Cardiac muscle cell (in vitro differentiated cells and primary cell): ENCODE data around the gene CGN. TPM values are rescaled to one million over a fixed set of nuclear protein-coding genes. Genes with fewer than 3 reads are reported as not detected.

ENCODE experiments used
- DNase-seq, 2 donors: peaks; one replicate each; pipeline versions ENCODE4 v3.0.0 to v3.0.0-alpha.2; 2010 to 2017; ENCODE audit warnings: low read depth in 1 of 2, low spot score in 1 of 2
- H3K27ac ChIP-seq: fragments of 200-600 bp; sonication (generic); 2 replicates; pipeline ENCODE4 v1.5.1; 2016
- H3K27me3 ChIP-seq: fragments of 200-600 bp; sonication (generic); 2 replicates; pipeline ENCODE4 v1.6.0; 2016; ENCODE audit warnings: control low read depth
- H3K36me3 ChIP-seq: fragments of 200-600 bp; sonication (generic); 2 replicates; pipeline ENCODE4 v1.5.1; 2016; ENCODE audit warnings: control low read depth
- H3K4me1 ChIP-seq: fragments of 200-600 bp; sonication (generic); 2 replicates; pipeline ENCODE4 v1.8.1; 2017; ENCODE audit warnings: low read depth, mild to moderate bottlenecking, mixed run types
- H3K4me3 ChIP-seq: fragments of 200-600 bp; sonication (generic); 2 replicates; pipeline ENCODE4 v1.5.1; 2016; ENCODE audit warnings: mild to moderate bottlenecking
- H3K9me3 ChIP-seq: fragments of 200-600 bp; sonication (generic); 2 replicates; pipeline ENCODE4 v1.5.1; 2017; ENCODE audit warnings: low read depth, mild to moderate bottlenecking, control low read depth
- polyA plus RNA-seq: library from polyadenylated mRNA; unstranded; fragments of >200 nt; fragmentation: Nextera tagmentation; extraction: Ambion mirVana; gene quantifications from 2 replicates; pipeline ENCODE4 v1.2.1, GENCODE V29; 2016
- total RNA-seq: library from RNA; depleted of rRNA; stranded (reverse); fragments of >200 nt; gene quantifications from 2 replicates; pipeline ENCODE4 v1.2.3, GENCODE V29; 2016
- TF ChIP-seq, protein P1 (sequence below): IDR thresholded peaks from 2 replicates; pipeline ENCODE4 v1.5.1; 2012; ENCODE audit warnings: low read depth, mild to moderate bottlenecking, low read length

CGN gene, protein sequence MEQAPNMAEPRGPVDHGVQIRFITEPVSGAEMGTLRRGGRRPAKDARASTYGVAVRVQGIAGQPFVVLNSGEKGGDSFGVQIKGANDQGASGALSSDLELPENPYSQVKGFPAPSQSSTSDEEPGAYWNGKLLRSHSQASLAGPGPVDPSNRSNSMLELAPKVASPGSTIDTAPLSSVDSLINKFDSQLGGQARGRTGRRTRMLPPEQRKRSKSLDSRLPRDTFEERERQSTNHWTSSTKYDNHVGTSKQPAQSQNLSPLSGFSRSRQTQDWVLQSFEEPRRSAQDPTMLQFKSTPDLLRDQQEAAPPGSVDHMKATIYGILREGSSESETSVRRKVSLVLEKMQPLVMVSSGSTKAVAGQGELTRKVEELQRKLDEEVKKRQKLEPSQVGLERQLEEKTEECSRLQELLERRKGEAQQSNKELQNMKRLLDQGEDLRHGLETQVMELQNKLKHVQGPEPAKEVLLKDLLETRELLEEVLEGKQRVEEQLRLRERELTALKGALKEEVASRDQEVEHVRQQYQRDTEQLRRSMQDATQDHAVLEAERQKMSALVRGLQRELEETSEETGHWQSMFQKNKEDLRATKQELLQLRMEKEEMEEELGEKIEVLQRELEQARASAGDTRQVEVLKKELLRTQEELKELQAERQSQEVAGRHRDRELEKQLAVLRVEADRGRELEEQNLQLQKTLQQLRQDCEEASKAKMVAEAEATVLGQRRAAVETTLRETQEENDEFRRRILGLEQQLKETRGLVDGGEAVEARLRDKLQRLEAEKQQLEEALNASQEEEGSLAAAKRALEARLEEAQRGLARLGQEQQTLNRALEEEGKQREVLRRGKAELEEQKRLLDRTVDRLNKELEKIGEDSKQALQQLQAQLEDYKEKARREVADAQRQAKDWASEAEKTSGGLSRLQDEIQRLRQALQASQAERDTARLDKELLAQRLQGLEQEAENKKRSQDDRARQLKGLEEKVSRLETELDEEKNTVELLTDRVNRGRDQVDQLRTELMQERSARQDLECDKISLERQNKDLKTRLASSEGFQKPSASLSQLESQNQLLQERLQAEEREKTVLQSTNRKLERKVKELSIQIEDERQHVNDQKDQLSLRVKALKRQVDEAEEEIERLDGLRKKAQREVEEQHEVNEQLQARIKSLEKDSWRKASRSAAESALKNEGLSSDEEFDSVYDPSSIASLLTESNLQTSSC
- 4.3 and 4.9 TPM in 2 replicates for total RNA-seq
- polyA plus RNA-seq, result 1.2 and 2.0 TPM in 2 replicates

DNA sequence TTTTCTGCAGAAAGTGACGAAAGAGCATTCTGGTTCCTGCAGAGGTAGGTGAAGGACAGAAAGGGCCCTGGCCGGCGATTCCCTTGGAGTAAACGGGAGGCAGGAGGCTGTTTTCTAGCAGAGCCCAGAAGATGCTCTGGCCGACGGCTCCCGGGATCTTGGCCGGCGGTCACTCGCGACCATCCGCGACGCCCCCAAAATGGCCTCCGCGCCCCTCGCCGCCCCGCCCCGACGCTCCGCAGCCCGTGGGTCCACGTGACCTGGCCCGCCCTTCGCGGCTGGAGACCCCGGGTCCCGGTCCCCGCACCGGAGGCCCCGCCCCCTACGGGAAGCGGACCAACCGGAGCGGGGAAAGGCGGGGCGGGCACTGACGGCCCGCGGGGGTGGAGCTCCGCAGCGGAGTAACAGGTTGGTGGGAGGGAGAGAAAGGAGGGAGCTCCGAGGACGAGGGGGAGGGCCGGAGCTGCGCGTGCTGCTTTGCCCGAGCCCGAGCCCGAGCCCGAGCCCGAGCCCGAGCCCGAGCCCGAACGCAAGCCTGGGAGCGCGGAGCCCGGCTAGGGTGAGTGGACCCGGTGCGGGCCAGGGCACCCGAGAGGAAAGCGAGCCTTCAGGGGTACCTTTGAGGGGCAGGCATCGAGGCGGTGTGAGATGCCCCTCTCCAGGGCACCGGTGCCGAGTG lies at the start of gene CGN:
TSS of gene CGN (plus strand) at position 431 of the 679 bp plus-strand sequence. CDS start 7,133 bp downstream, outside the sequence.
- H3K4me3 ChIP-seq, result peak within 1 kb of the TSS; percentile 59
- no peaks in the 10 kb centered on the region for H3K36me3 ChIP-seq
- TF ChIP-seq, protein P1, sequence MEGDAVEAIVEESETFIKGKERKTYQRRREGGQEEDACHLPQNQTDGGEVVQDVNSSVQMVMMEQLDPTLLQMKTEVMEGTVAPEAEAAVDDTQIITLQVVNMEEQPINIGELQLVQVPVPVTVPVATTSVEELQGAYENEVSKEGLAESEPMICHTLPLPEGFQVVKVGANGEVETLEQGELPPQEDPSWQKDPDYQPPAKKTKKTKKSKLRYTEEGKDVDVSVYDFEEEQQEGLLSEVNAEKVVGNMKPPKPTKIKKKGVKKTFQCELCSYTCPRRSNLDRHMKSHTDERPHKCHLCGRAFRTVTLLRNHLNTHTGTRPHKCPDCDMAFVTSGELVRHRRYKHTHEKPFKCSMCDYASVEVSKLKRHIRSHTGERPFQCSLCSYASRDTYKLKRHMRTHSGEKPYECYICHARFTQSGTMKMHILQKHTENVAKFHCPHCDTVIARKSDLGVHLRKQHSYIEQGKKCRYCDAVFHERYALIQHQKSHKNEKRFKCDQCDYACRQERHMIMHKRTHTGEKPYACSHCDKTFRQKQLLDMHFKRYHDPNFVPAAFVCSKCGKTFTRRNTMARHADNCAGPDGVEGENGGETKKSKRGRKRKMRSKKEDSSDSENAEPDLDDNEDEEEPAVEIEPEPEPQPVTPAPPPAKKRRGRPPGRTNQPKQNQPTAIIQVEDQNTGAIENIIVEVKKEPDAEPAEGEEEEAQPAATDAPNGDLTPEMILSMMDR, result no peak
- H3K27me3 ChIP-seq, result peaks cover 10% of the 10 kb centered on the region
- H3K27ac ChIP-seq, result no peak within 1 kb of the TSS
- H3K9me3 ChIP-seq, result no peaks in the 10 kb centered on the region
- H3K4me1 ChIP-seq, result peaks cover 13% of the 10 kb centered on the region
- peak; percentile 83 to 98 for DNase-seq

DNA sequence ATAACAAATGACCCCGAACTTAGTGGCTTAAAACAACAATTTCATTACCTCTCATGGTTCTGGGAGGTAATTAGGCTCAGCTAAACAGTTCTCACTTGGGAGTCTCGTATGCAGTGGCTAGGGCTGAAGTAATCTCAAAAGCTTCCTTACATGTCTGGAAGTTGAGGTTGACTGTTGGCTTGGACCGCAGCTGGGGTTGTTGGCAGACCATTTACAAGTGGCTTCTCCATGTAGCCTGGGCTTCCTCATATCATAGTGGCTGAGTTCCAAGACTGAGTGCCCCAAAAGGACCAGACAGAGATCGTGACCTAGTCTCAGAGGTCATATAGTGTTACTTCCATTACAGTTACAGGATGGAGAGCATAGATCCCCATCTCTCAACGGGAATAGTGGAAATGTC lies 49.5 kb upstream of the CGN start:
- no peak for DNase-seq
- TF ChIP-seq, protein P1, result no peak
- Histone ChIP-seq H3K27me3 (peaks cover 30% of the 10 kb centered on the region), H3K9me3 (no peaks in the 10 kb centered on the region), H3K4me1 (peaks cover 10% of the 10 kb centered on the region), H3K27ac (no peak overlapping the region), H3K36me3 (no peaks in the 10 kb centered on the region), H3K4me3 (no peak overlapping the region)

DNA sequence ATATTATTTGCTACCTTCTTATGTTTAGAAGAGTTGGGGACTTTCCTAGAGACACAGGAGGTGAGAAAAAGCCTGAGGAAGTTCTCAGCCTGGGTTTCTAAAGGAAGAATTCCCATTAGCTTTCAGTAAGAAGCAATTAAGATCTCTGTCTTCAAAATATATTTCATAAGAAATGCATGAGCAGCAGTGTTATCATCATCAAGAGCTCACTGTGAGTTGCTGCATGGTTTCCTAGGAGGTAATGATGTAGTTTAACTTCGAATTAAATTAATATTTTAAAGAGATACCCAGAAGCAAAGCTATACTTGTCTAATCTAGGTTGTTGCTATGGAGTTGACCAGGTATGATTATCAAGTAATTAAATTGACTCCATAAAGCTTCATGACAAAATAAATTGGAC lies 46.2 kb upstream of the CGN start:
- H3K36me3 ChIP-seq, result no peaks in the 10 kb centered on the region
- H3K27ac ChIP-seq, result no peak overlapping the region
- no peak overlapping the region for H3K4me3 ChIP-seq
- H3K9me3 ChIP-seq, result no peaks in the 10 kb centered on the region
- no peaks in the 10 kb centered on the region for H3K4me1 ChIP-seq
- DNase-seq, result no peak
- TF ChIP-seq, protein P1, result no peak
- H3K27me3 ChIP-seq, result peaks cover 30% of the 10 kb centered on the region

- no peaks in the 10 kb centered on the region for H3K36me3 ChIP-seq
- H3K4me3 ChIP-seq, result peak overlapping the region; percentile 27
- no peaks in the 10 kb centered on the region for H3K27me3 ChIP-seq
- peak overlapping the region; percentile 10 for H3K27ac ChIP-seq
- H3K9me3 ChIP-seq, result no peaks in the 10 kb centered on the region
- peak; percentile 45 to 88 for DNase-seq
- H3K4me1 ChIP-seq, result no peaks in the 10 kb centered on the region
- TF ChIP-seq, protein P1, result no peak
These were observed 38.1 kb upstream of the CGN start for GRCh38 chr1:151472856-151473731.
